Measurements from ENCODE around the gene NAT9. TPM values are rescaled to one million over a fixed set of nuclear protein-coding genes. Genes with fewer than 3 reads are reported as not detected.

Gene NAT9
- total and polyA plus RNA-seq, 11 donors, result 7.9 to 36.6 (median 18.2) TPM

DNA sequence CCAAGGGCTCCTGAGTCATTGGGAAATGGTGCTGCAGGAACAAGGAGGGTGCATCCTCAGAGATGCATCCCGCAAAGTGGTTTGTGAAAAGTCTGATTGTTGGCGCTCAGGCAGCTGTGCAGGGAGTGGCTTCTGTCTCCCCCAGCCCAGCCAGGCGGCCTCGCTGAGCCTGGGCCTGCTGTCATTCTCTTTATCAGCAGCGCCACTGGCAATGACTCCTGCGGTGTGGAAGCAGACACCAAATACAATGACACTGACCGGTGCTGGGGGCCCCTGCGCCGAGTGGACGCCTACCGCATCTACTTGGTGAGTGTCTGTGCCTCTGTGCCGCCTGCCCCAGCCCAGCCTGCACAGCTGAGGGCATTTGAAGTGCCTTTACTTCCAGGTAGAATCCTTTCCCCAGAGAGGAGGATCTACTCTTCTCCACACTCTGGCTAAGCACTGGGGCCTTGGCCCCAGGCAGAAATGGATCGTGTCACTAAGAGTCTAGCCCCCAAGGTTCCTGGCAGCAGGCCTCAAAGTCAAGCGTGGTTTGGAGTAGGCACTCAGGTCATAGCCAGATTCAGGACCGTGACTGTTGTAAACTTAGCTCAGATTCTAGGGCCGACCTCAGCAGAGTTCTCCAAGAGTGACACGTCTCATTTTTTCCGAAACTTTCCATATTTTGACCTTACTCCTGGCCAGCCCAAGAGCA lies 19.3 kb upstream of the NAT9 start:
- no peaks in the 10 kb centered on the region for H3K27me3 ChIP-seq
- H3K27ac ChIP-seq, result no peak overlapping the region
- ATAC-seq (no peak), DNase-seq (no peak)
- no peaks in the 10 kb centered on the region for H3K9me3 ChIP-seq
- H3K36me3 ChIP-seq, result peaks cover 0 to 83% (median 64%) of the 10 kb centered on the region in 9 donors
- intact Hi-C loops (cut with DNase I), result loop anchor here in 2 of 10 donors (1.0 to 10.0 kb wide), 2 partner anchors 40 to 159 kb away; no protein-coding TSS in a partner anchor
- peaks cover 0 to 12% (median 0%) of the 10 kb centered on the region in 12 donors for H3K4me1 ChIP-seq
- WGBS, 4 donors, result 82 to 90% (median 86%) methylated on average over 7 to 18 of the region's 18 CpGs
- TF ChIP-seq POLR2A (IDR thresholded peaks at IDR 0.05), result no peak
- TF ChIP-seq, protein P1, sequence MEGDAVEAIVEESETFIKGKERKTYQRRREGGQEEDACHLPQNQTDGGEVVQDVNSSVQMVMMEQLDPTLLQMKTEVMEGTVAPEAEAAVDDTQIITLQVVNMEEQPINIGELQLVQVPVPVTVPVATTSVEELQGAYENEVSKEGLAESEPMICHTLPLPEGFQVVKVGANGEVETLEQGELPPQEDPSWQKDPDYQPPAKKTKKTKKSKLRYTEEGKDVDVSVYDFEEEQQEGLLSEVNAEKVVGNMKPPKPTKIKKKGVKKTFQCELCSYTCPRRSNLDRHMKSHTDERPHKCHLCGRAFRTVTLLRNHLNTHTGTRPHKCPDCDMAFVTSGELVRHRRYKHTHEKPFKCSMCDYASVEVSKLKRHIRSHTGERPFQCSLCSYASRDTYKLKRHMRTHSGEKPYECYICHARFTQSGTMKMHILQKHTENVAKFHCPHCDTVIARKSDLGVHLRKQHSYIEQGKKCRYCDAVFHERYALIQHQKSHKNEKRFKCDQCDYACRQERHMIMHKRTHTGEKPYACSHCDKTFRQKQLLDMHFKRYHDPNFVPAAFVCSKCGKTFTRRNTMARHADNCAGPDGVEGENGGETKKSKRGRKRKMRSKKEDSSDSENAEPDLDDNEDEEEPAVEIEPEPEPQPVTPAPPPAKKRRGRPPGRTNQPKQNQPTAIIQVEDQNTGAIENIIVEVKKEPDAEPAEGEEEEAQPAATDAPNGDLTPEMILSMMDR (IDR thresholded peaks at IDR 0.05), result no peak
- no peak overlapping the region for H3K4me3 ChIP-seq

DNA sequence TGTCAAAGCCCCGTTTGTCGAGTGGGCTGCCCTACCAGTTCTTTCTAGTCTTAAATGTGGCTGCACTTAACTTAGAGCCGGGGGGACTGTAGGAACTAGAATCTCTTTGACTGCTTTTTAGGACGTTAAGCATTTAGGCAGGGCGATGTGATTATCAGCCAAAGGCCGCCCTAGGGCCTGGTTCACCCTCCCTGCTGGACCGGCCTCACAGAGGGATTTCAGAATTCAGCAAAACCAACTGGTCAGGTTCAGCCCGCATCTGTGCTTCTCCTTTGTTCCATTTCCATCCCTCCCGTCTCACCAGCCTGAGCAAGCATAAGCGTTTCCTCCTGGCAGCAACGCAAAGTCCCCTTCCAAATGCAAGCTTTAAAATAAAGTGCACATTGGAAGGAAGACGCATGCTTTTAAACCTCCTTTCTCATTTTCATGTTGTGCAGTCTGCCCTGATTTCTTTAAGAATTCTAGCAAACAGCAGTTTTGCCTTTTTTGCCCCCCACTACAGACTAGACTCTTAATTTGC lies 16.5 kb upstream of the NAT9 start:
- intact Hi-C loops (cut with DNase I), result loop anchor here in 5 of 10 donors (2.0 to 10.0 kb wide), 3 partner anchors 162 to 166 kb away; no protein-coding TSS in a partner anchor
- DNase-seq (no peak), ATAC-seq (no peak)
- H3K4me1 ChIP-seq, result peaks cover 0 to 23% (median 0%) of the 10 kb centered on the region in 12 donors
- H3K36me3 ChIP-seq, result peaks cover 0 to 78% (median 50%) of the 10 kb centered on the region in 9 donors
- no peak overlapping the region for H3K27ac ChIP-seq
- no peaks in the 10 kb centered on the region for H3K9me3 ChIP-seq
- no peak overlapping the region for H3K4me3 ChIP-seq
- no peaks in the 10 kb centered on the region for H3K27me3 ChIP-seq
- WGBS, 4 donors, result 93 to 98% (median 96%) methylated on average over 11 to 12 of the region's 12 CpGs
- TF ChIP-seq, protein P1 (IDR thresholded peaks at IDR 0.05), result no peak
- TF ChIP-seq POLR2A (IDR thresholded peaks at IDR 0.05), result no peak

DNA sequence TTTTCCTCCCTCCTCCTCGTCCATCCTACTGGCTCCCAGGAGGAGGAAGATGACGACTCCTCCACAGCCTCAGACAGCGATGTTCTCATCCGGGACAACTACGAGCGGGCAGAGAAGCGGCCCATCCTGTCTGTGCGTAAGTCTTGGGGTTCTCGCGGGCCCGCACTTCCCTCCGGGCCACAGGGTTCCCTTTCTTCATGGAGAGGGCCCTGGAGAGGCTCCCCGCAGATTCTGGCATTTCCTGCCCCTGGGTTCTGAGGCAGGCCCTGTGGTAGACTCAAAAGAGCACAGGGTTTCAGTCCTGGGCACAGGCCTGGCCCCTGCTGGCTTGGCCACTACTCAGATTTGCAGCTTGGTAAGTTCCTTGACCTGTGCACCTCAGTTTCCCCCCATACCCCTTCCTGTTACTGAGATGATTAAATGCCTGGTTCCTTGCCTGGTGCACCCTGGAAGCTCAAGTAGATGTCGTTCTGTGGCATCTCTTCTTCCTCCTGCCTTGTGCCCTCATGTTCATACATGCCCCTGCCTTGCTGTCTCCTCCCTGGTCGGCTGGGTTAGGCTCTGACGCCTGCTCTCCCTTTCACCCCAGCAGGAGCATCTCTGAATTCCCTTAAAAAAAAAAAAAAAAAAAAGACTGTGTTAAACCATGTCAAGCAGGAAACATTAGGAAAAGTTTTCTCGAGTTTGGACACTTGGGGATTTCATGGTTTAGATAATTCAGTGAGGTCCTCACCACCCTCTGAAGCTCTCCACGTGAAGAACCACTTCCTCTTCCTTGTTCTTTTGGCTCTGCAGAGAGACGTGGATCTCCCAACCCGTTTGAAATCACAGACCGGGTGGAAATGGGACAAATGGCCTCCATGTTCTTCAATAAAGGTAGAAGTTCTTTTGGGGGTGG lies 14.3 kb upstream of the NAT9 start:
- Histone ChIP-seq H3K4me3 (no peak overlapping the region), H3K36me3 (peaks cover 0 to 57% (median 38%) of the 10 kb centered on the region in 9 donors), H3K27me3 (no peaks in the 10 kb centered on the region), H3K9me3 (no peaks in the 10 kb centered on the region), H3K27ac (peak overlapping the region in 1 of 12 donors; percentile 55), H3K4me1 (peaks cover 0 to 23% (median 0%) of the 10 kb centered on the region in 12 donors)
- WGBS, 4 donors, result 82 to 89% (median 86%) methylated on average over 20 to 21 of the region's 21 CpGs
- intact Hi-C loops (cut with DNase I), result loop anchor here (1.0 to 10.0 kb wide), 6 partner anchors 74 to 168 kb away; no protein-coding TSS in a partner anchor
- DNase-seq, result no peak
- no peak for ATAC-seq
- no peak for TF ChIP-seq POLR2A (IDR thresholded peaks at IDR 0.05)
- TF ChIP-seq, protein P1 (IDR thresholded peaks at IDR 0.05), result no peak
